Left colon (tissue), 2 donors: ENCODE measurements around the gene DNAAF2. TPM values are rescaled to one million over a fixed set of nuclear protein-coding genes. Genes with fewer than 3 reads are reported as not detected.
"Not testable (repeated sequence)": the region's sequence is repeated elsewhere in the genome, so short reads cannot be mapped to it uniquely, and the experiment has no call there.

Source experiments
- ATAC-seq: fragments of 200-7000 bp; cut with Tn5 transposase; one replicate; pipeline ENCODE4 v1.9.1; 2020; ENCODE audit warnings: mild to moderate bottlenecking, moderate library complexity
- DNase-seq, 2 donors: peaks; one replicate each; pipeline ENCODE4 v3.0.0-alpha.2; 2020
- intact Hi-C, 2 donors: fragments of 100-400 bp; cut with DNase I in 1 of 2; cut with micrococcal nuclease in 1 of 2; formaldehyde crosslinking; loops; one replicate each; pipeline versions ENCODE4 v1.11.2 to v1.14.0; 2022; cut with DNase I, micrococcal nuclease
- total RNA-seq, 2 donors: library from RNA; stranded (reverse); fragmentation: NEBNext Ultra II Directional; extraction: Animal tissue kit (Norgen Biotek cat#: 25700); gene quantifications; one replicate each; pipeline ENCODE4 v1.2.1, GENCODE V29; 2021
- donor health status: DM: no; HTN: no; CAD: no.
- donor health status: DM: yes; HTN: yes; CAD: no.

Gene DNAAF2
- total RNA-seq, 2 donors from 2014 or later: 7.7 to 13.5 TPM

- peak; percentile 42 for ATAC-seq
- intact Hi-C loops: no loop called here
- no peak for DNase-seq
These were observed 10.9 kb downstream of the DNAAF2 start for GRCh38 chr14:49623941-49624839.

- intact Hi-C loops: no loop called here
- ATAC-seq (no peak), DNase-seq (no peak)
These were observed 11.7 kb downstream of the DNAAF2 start for GRCh38 chr14:49623387-49623786.

GRCh38 chr14:49622022-49622607, 12.9 kb downstream of the DNAAF2 start:
- DNase-seq (no peak), ATAC-seq (no peak)
- intact Hi-C loops: no loop called here

- intact Hi-C loops: no loop called here
- ATAC-seq: peak; percentile 50
- peak; percentile 64 to 81 for DNase-seq
These were observed 13.7 kb downstream of the DNAAF2 start for GRCh38 chr14:49621114-49621881.

- DNase-seq: peak; percentile 97 to 99
- peak; percentile 91 for ATAC-seq
- intact Hi-C loops: no loop called here
These were observed 14.6 kb downstream of the DNAAF2 start, which contains the start of the genes MGAT2 and RPL36AL for GRCh38 chr14:49620182-49621113. Gene MGAT2, plus strand, starts transcription at chr14:49620799. Its CDS starts 470 bp downstream, at chr14:49621269. Gene RPL36AL, minus strand, starts transcription at chr14:49620626. Its CDS starts 1,522 bp downstream, at chr14:49619104.

GRCh38 chr14:49619730-49620129, 15.3 kb downstream of the DNAAF2 start:
- intact Hi-C loops: no loop called here
- DNase-seq (no peak), ATAC-seq (no peak)

- intact Hi-C loops, ATAC-seq: not testable (repeated sequence)
- DNase-seq: peak in 1 of 2 donors; percentile 31
These were observed 15.8 kb downstream of the DNAAF2 start for GRCh38 chr14:49619273-49619672.

GRCh38 chr14:49617852-49618519, 17.1 kb downstream of the DNAAF2 start:
- no peak for DNase-seq
- intact Hi-C loops: no loop called here
- ATAC-seq: no peak

- ATAC-seq (no peak), DNase-seq (no peak)
- intact Hi-C loops: no loop called here
These were observed 19.3 kb downstream of the DNAAF2 start for GRCh38 chr14:49615776-49616175.

GRCh38 chr14:49614196-49614595, 20.8 kb downstream of the DNAAF2 start:
- no peak for ATAC-seq
- intact Hi-C loops: no loop called here
- no peak for DNase-seq

- ATAC-seq: no peak
- no peak for DNase-seq
- intact Hi-C loops: no loop called here
These were observed 22.4 kb downstream of the DNAAF2 start for GRCh38 chr14:49612671-49613070.

GRCh38 chr14:49612251-49612650, 22.8 kb downstream of the DNAAF2 start:
- DNase-seq (no peak), ATAC-seq (no peak)
- intact Hi-C loops: no loop called here

- peak; percentile 86 for ATAC-seq
- DNase-seq: no peak
- intact Hi-C loops: no loop called here
These were observed 27.5 kb downstream of the DNAAF2 start for GRCh38 chr14:49607583-49607982.

GRCh38 chr14:49598485-49599300, 36.4 kb downstream of the DNAAF2 start, which contains the start of gene LRR1:
Gene LRR1, plus strand, starts transcription at chr14:49598940. Its CDS starts 81 bp downstream, at chr14:49599021.
- ATAC-seq (peak; percentile 67), DNase-seq (peak; percentile 84 to 93)
- intact Hi-C loops: no loop called here

- intact Hi-C loops: no loop called here
- DNase-seq: no peak
- peak; percentile 7 for ATAC-seq
These were observed 36.9 kb downstream of the DNAAF2 start for GRCh38 chr14:49598189-49598484.

GRCh38 chr14:49594347-49595091, 40.5 kb downstream of the DNAAF2 start:
- peak; percentile 61 for ATAC-seq
- intact Hi-C loops: no loop called here
- peak; percentile 36 to 72 for DNase-seq
